Effector memory CD4-positive, alpha-beta T cell (primary cell): ENCODE results near the gene COMTD1.
"Not testable (repeated sequence)": the region's sequence is repeated elsewhere in the genome, so short reads cannot be mapped to it uniquely, and the experiment has no call there.

Source experiments
- DNase-seq, 3 donors: peaks; one replicate each; pipeline ENCODE4 v3.0.0-alpha.2; 2020
- H3K27ac ChIP-seq: 2 replicates; pipeline ENCODE4 v1.7.0; 2013; ENCODE audit warnings: mild to moderate bottlenecking, low read length, moderate library complexity; ENCODE audit not compliant: insufficient read depth, poor library complexity, severe bottlenecking
- H3K27me3 ChIP-seq: replicated peaks from 2 replicates; pipeline ENCODE4 v1.7.0; 2013; ENCODE audit warnings: mild to moderate bottlenecking, low read length; ENCODE audit not compliant: insufficient read depth, control insufficient read depth, poor library complexity, severe bottlenecking
- H3K36me3 ChIP-seq: 2 replicates; pipeline ENCODE4 v1.7.0; 2013; ENCODE audit warnings: mild to moderate bottlenecking, low read length, moderate library complexity; ENCODE audit not compliant: control insufficient read depth, insufficient read depth
- H3K4me1 ChIP-seq: 2 replicates; pipeline ENCODE4 v1.7.0; 2013; ENCODE audit warnings: low read length, mild to moderate bottlenecking; ENCODE audit not compliant: control insufficient read depth, insufficient read depth, poor library complexity, severe bottlenecking
- H3K4me3 ChIP-seq: 2 replicates; pipeline ENCODE4 v1.7.0; 2013; ENCODE audit warnings: low read length, low read depth, mild to moderate bottlenecking; ENCODE audit not compliant: insufficient read depth, poor library complexity, severe bottlenecking
- H3K9me3 ChIP-seq: 2 replicates; pipeline ENCODE4 v1.7.0; 2013; ENCODE audit warnings: mild to moderate bottlenecking, low read length, moderate library complexity; ENCODE audit not compliant: control insufficient read depth

The COMTD1 gene

GRCh38 chr10:75207079-75207856 is 28.5 kb downstream of the COMTD1 start:
- H3K4me1 ChIP-seq = peaks cover 6% of the 10 kb centered on the region
- H3K9me3 ChIP-seq = no peaks in the 10 kb centered on the region
- H3K4me3 ChIP-seq = no peak overlapping the region
- no peaks in the 10 kb centered on the region for H3K27me3 ChIP-seq
- H3K27ac ChIP-seq = no peak overlapping the region
- H3K36me3 ChIP-seq = no peaks in the 10 kb centered on the region
- no peak for DNase-seq

DNA sequence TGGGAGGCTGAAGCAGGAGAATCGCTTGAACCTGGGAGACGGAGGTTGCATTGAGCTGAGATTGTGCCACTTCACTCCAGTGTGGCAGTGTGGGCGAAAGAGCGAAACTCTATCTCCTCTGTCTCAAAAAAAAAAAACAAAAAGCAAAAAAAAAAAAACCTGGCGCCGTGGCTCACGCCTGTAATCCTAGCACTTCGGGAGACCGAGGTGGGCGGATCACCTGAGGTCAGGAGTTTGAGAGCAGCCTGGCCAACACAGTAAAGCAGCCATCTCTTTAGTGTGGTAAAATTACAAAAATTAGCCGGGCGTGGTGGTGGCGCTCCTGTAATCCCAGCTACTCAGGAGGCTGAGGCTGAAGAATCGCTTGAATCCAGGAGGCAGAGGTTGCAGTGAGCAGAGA is 29.1 kb downstream of the COMTD1 start:
- not testable (repeated sequence) for H3K4me1 ChIP-seq, DNase-seq, H3K27me3 ChIP-seq, H3K4me3 ChIP-seq, H3K27ac ChIP-seq, H3K9me3 ChIP-seq, H3K36me3 ChIP-seq

DNA sequence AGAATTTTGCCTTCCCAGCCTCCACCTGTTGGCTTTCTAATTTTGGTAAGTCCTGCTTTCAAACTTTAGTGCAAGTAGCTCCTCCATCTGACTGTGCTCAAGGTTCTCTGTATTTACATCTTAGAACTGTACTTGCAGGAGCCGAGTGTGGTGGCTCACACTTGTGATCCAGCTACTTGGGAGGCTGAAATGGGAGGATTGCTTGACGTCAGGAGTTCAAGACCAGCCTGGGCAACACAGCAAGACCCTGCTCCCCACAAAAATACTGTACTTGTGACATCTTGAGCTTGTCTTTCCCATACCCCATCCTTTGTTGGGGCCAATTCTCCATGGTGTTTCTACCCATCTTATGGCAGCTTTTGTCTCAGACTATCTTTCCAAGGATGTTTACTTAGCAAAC is 29.8 kb downstream of the COMTD1 start:
- Histone ChIP-seq H3K27me3 (no peaks in the 10 kb centered on the region), H3K4me1 (peaks cover 6% of the 10 kb centered on the region), H3K36me3 (no peaks in the 10 kb centered on the region), H3K27ac (no peak overlapping the region), H3K4me3 (no peak overlapping the region), H3K9me3 (no peaks in the 10 kb centered on the region)
- DNase-seq = no peak

DNA sequence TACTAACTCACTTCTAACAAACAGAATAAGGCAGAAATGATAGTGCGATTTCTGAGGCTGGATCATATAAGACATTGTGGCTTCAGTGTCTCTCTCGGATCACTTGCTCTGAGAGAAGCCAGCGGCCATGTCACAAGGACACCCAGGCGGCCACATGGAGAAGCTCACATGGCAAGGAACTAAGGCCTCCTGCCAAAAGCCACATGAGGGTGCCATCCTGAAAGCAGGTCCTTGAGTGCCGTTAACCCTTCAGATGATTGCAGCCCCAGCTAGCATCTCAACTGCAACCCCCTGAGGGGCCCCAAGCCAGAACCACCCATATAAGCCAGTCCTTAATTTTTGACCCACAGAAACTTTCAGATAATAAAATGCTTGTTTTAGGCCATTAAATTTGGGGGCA is 32.0 kb downstream of the COMTD1 start:
- DNase-seq = no peak
- Histone ChIP-seq H3K4me3 (no peak overlapping the region), H3K4me1 (no peaks in the 10 kb centered on the region), H3K27ac (no peak overlapping the region), H3K27me3 (no peaks in the 10 kb centered on the region), H3K36me3 (no peaks in the 10 kb centered on the region), H3K9me3 (no peaks in the 10 kb centered on the region)

DNA sequence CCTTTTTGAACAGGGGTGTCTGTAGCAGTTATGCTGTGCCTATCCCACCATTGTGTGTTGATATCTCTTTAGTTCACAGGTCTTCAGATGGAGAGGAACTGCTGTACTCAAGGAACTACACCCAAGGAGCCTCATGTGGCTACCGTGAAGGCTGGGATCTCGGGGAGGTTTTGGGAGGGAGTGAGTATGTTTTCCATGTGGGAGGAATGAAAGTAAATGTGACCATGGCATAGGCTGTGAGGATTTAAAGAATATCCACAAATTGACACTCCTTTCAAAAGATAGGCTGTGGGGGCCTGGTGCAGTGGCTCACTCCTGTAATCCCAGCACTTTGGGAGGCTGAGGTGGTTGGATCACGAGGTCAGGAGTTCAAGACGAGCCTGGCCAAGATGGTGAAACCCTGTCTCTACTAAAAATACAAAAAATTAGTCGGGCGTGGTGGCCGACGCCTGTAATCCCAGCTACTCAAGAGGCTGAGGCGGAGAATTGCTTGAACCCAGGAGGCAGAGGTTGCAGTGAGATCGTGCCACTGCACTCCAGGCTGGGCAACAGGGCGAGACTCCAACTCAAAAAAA is 32.6 kb downstream of the COMTD1 start:
- not testable (repeated sequence) for H3K27me3 ChIP-seq, H3K4me1 ChIP-seq, H3K9me3 ChIP-seq, H3K27ac ChIP-seq, H3K36me3 ChIP-seq, DNase-seq, H3K4me3 ChIP-seq

- H3K36me3 ChIP-seq = no peaks in the 10 kb centered on the region
- no peak overlapping the region for H3K4me3 ChIP-seq
- no peaks in the 10 kb centered on the region for H3K4me1 ChIP-seq
- no peak overlapping the region for H3K27ac ChIP-seq
- no peak for DNase-seq
- no peaks in the 10 kb centered on the region for H3K27me3 ChIP-seq
- H3K9me3 ChIP-seq = no peaks in the 10 kb centered on the region
Observed at GRCh38 chr10:75202321-75203045, 33.3 kb downstream of the COMTD1 start.

DNA sequence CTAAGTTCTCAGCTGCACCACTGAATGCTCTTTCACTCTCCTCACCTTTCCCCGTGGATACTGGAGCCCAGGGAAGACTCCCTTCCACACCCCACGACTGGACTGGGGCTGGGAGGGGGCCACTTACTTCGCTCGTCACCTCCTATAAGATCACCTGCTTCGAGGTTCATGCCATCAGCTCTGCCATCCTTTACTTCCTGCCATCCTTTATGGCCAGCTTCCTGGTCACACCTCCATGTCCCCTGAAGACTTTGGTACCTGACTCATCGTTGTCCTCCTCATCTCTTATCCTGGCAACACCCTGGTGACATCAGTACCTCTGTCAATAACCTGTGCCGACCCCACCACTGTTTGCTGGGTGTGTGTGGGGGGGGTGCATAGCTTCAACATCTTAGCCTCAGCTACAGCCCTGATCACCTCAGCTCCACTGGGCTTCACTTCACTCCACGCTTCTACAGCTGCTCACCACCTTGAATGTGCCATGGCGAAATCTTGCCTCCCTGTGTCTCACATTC is 33.9 kb downstream of the COMTD1 start:
- H3K9me3 ChIP-seq = no peaks in the 10 kb centered on the region
- H3K27me3 ChIP-seq = no peaks in the 10 kb centered on the region
- no peak overlapping the region for H3K27ac ChIP-seq
- H3K4me1 ChIP-seq = no peaks in the 10 kb centered on the region
- no peak overlapping the region for H3K4me3 ChIP-seq
- no peak for DNase-seq
- H3K36me3 ChIP-seq = no peaks in the 10 kb centered on the region

GRCh38 chr10:75199949-75200348 is 35.8 kb downstream of the COMTD1 start:
- not testable (repeated sequence) for H3K9me3 ChIP-seq, DNase-seq

GRCh38 chr10:75197906-75198305 is 37.9 kb downstream of the COMTD1 start:
- Histone ChIP-seq H3K27ac (no peak overlapping the region), H3K4me3 (no peak overlapping the region), H3K9me3 (no peaks in the 10 kb centered on the region), H3K36me3 (no peaks in the 10 kb centered on the region), H3K27me3 (no peaks in the 10 kb centered on the region), H3K4me1 (no peaks in the 10 kb centered on the region)
- no peak for DNase-seq

More at GRCh38 chr10:75199949-75200348, 35.8 kb downstream of the COMTD1 start:
- H3K36me3 ChIP-seq, H3K27ac ChIP-seq, H3K4me3 ChIP-seq, H3K4me1 ChIP-seq, H3K27me3 ChIP-seq: not testable (repeated sequence)

DNA sequence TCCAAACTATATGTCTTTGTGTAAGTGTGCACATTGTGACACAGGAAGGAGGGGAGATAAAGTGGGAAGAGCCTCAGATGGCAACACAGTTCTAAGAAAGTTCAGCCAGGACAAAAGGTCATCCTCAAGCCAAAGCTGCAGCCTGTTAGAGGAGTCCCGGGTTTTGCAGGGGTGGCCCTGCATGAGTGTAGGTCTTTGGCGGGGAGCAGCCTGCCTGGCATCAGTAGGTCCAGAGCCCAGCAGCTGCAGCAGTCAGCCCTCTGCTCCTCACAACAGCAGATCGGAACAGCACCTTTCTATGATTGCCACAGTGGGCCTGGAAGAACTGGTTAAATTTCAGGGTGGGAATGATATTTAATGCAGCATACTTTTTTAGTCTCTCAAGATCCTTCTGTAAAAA is 38.7 kb downstream of the COMTD1 start:
- H3K4me3 ChIP-seq = no peak overlapping the region
- no peaks in the 10 kb centered on the region for H3K27me3 ChIP-seq
- H3K27ac ChIP-seq = no peak overlapping the region
- no peaks in the 10 kb centered on the region for H3K9me3 ChIP-seq
- no peaks in the 10 kb centered on the region for H3K4me1 ChIP-seq
- no peaks in the 10 kb centered on the region for H3K36me3 ChIP-seq
- DNase-seq = no peak
